ACC112 (cell line): Measurements from ENCODE around the gene PHAX.
"Not testable (repeated sequence)": the region's sequence is repeated elsewhere in the genome, so short reads cannot be mapped to it uniquely, and the experiment has no call there.

Source experiments
- H2AFZ ChIP-seq: fragments of 200-600 bp; sonication (generic); one replicate; pipeline ENCODE4 v1.6.0; 2017; ENCODE audit warnings: antibody characterized with exemption, low read length; ENCODE audit not compliant: unreplicated experiment
- H3K27ac ChIP-seq: fragments of 200-600 bp; sonication (generic); 2 replicates; pipeline ENCODE4 v1.5.1; 2014; ENCODE audit warnings: low read depth, mild to moderate bottlenecking, antibody characterized with exemption, low read length, moderate library complexity
- H3K27me3 ChIP-seq: fragments of 200-600 bp; sonication (generic); 2 replicates; pipeline ENCODE4 v1.6.1; 2014; ENCODE audit warnings: mild to moderate bottlenecking, antibody characterized with exemption, low read length, moderate library complexity, mixed read lengths; ENCODE audit not compliant: insufficient read depth
- H3K36me3 ChIP-seq: fragments of 200-600 bp; sonication (generic); 2 replicates; pipeline ENCODE4 v1.6.1; 2016; ENCODE audit warnings: mild to moderate bottlenecking, antibody characterized with exemption, low read length, moderate library complexity, mixed read lengths; ENCODE audit not compliant: insufficient read depth
- H3K4me1 ChIP-seq: fragments of 200-600 bp; sonication (generic); one replicate; pipeline ENCODE4 v1.6.1; 2016; ENCODE audit warnings: low read length, mixed read lengths; ENCODE audit not compliant: insufficient read depth, unreplicated experiment, control insufficient read depth
- H3K4me3 ChIP-seq: fragments of 200-600 bp; sonication (generic); 2 replicates; pipeline ENCODE4 v1.5.1; 2014; ENCODE audit warnings: mild to moderate bottlenecking, low read depth, low read length
- H3K79me2 ChIP-seq: fragments of 200-600 bp; sonication (generic); one replicate; pipeline ENCODE4 v1.6.0; 2016; ENCODE audit warnings: low read length; ENCODE audit not compliant: control insufficient read depth, unreplicated experiment, insufficient read depth

PHAX gene

DNA sequence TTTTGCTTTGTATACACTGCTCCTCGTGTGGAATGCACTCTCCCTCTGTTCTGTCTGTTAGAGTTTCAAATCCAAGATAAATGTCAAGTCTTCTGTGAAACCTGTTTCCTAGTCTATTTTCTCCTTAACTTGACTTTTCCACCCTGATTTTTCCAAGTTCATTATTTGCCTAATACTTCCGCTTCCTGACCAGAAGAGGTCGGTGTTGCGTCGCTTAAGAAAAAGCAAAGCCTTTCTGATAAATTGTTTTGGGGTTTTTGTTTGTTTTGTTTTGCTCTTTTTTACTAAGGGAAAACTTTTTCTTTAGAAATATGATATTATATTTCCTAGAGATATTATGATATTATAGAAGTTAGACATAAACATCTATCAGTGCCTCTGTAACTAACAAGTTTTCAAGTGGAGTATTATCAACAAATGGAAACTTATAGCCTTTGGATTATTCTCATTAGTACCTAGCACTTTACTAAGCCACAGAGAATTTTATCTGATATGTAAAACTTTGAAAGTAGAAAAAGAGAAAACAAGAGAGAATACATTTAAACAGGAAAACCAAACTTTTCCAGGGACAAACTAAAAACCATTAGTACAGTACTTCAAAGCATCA lies 55.8 kb downstream of the PHAX start:
- Histone ChIP-seq H3K4me3 (no peak overlapping the region), H3K27me3 (no peaks in the 10 kb centered on the region), H3K36me3 (no peaks in the 10 kb centered on the region), H3K79me2 (no peaks in the 10 kb centered on the region), H3K4me1 (no peaks in the 10 kb centered on the region), H2AFZ (no peak overlapping the region), H3K27ac (no peak overlapping the region)

DNA sequence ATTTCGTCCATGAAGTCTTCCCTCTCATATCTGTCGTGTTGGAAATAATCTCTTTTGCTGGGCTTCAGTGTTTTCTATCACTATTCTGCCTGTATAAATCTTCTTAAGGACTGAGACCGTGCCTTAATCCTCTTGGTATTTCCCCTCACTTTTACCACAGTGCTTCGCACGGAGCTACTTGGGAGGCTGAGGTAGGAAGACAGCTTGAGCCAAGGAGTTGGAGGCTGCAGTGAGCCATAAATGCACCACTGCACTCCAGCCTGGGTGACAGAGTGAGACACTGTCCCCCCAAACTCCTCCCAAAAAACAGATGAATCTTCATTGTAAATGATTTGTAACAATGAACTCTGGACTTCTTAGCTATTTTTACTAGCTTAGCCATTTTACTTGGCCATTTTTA lies 57.8 kb downstream of the PHAX start:
- no peak overlapping the region for H3K27ac ChIP-seq
- no peaks in the 10 kb centered on the region for H3K4me1 ChIP-seq
- no peaks in the 10 kb centered on the region for H3K27me3 ChIP-seq
- H3K36me3 ChIP-seq, result no peaks in the 10 kb centered on the region
- H2AFZ ChIP-seq, result no peak overlapping the region
- no peak overlapping the region for H3K4me3 ChIP-seq
- H3K79me2 ChIP-seq, result no peaks in the 10 kb centered on the region

DNA sequence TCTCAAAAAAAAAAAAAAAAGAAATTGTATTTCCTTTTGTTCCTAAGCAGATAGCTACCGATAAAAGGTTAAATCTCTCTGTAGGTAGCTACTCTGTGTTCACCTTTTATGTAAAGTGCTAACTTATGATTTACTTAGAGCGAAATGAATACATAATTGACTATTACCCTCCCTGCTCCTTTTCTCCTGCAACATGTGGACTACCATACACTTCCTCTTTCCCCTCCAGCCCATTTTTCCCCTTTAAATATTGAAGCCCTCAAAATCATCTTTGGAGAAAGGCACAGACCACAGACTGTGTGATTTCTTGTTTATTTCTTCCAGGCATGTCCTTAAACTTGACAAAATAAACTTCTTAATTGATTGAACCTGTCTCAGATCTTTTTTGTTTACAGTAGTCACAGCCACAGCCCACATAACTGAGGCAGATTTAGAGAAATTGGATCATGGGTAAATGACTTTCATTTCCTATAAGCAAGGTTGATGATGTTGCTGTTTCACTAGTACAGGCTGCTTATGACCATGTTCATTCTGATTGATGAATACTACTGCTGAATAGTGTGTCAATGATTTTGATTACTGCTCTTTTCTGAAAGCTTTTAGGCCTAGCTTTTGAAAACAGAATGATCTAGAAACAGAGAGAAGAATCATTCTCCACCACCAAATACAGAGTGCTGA lies 59.2 kb downstream of the PHAX start:
- no peak overlapping the region for H3K4me3 ChIP-seq
- no peaks in the 10 kb centered on the region for H3K79me2 ChIP-seq
- no peaks in the 10 kb centered on the region for H3K36me3 ChIP-seq
- H2AFZ ChIP-seq, result no peak overlapping the region
- no peak overlapping the region for H3K27ac ChIP-seq
- H3K27me3 ChIP-seq, result no peaks in the 10 kb centered on the region
- H3K4me1 ChIP-seq, result no peaks in the 10 kb centered on the region

DNA sequence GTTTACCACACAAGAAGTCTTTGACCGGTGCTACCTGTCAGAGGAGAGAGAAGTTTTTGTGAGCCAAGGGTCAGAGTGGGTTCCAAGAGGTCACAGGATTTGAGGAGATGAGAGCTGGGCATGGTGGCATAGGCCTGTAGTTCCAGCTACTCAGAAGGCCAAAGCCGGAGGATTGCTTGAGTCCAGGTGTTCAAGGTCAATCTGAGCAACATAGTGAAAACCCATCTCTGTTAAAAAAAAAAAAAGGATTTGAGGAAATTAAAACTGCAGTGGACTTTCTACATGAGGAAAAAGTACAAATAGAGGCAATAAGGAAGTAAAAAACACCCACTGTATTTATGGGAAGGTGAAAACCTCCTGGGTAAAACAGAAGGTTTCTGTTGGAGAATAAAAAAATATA lies 63.8 kb downstream of the PHAX start:
- no peak overlapping the region for H3K27ac ChIP-seq
- no peaks in the 10 kb centered on the region for H3K36me3 ChIP-seq
- no peaks in the 10 kb centered on the region for H3K79me2 ChIP-seq
- H3K4me1 ChIP-seq, result no peaks in the 10 kb centered on the region
- H3K27me3 ChIP-seq, result no peaks in the 10 kb centered on the region
- no peak overlapping the region for H3K4me3 ChIP-seq
- no peak overlapping the region for H2AFZ ChIP-seq

DNA sequence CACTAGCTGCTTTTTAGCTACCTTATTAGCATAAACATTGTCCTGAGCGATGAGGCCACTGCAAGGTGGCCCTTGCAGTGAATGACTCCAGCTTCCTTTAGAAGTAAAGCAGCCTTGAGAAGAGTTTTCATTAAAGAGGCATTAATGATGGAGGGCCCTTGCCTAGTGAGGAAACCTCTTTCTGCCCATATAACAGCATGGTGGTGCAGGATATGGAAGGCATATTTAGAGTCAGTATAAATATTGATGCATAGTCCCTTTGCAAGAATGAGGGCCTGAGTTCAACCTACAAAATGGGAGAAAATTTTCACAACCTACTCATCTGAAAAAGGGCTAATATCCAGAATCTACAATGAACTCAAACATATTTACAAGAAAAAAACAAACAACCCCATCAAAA lies 69.4 kb downstream of the PHAX start:
- not testable (repeated sequence) for H3K27me3 ChIP-seq, H3K4me1 ChIP-seq, H3K79me2 ChIP-seq, H3K36me3 ChIP-seq, H3K27ac ChIP-seq, H2AFZ ChIP-seq, H3K4me3 ChIP-seq

DNA sequence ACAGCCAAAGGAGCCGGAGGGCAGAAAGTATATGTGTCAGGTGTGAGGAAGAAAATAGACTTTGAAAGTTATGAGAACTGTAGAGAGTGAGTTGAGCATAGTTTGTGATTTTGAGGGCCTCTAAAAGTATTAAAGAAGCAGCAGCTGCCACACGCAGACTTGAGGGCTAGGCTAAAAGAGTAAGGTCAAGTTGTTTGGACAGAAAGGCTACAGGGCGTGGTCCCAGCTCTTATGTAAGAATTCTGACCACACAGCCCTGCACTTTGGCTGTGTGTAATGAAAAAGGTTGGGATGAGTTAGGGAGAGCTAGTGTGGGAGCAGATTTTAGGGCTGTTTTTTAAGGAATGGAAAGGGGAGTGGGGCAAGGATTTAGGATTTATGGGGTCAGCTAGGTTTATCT lies 70.9 kb downstream of the PHAX start:
- not testable (repeated sequence) for H3K4me3 ChIP-seq, H3K4me1 ChIP-seq, H2AFZ ChIP-seq, H3K36me3 ChIP-seq, H3K27ac ChIP-seq, H3K27me3 ChIP-seq, H3K79me2 ChIP-seq

DNA sequence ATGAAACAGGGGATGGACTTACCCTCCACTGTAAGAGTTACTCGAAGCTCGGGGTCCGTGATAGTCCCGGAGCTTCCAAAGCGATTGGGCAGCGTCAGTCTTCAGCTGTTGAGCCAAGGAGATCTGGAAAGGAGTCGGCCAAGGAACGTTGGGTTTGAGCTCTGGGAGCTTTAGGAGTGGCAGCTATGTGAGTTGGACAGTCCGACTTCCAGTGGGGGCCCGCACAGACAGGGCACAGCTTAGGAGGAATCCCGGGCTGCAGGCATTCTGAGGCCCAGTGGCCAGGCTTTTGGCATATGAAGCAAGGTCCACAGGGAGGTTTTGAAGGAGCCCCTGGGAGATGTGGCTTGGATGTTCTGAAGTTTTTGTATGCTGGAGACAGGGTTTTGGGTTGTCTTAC lies 72.7 kb downstream of the PHAX start:
- Histone ChIP-seq H3K4me1 (no peaks in the 10 kb centered on the region), H3K27ac (no peak overlapping the region), H3K4me3 (no peak overlapping the region), H3K79me2 (no peaks in the 10 kb centered on the region), H3K36me3 (no peaks in the 10 kb centered on the region), H2AFZ (no peak overlapping the region), H3K27me3 (no peaks in the 10 kb centered on the region)

DNA sequence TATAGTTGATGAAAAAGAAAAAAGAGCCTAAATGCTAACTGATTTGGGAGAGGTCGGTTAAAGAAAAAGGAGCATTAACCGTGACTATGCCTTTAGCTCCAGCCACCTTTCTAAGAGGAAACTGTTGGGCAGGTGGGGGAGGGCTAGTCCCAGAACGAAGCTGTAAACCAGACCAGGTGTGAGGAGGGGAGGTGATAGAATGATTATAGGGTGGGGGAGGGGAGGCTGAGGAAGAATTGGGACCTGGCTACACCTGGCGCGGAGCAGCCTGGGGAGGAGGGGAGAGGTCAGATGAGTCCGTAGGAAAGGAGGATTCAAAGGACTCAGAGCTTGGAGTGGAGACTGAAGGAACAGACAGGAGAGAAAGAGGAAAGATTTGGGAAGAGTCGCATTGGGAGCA lies 73.4 kb downstream of the PHAX start:
- H3K27ac ChIP-seq, result no peak overlapping the region
- H3K4me1 ChIP-seq, result no peaks in the 10 kb centered on the region
- H3K79me2 ChIP-seq, result no peaks in the 10 kb centered on the region
- H3K27me3 ChIP-seq, result no peaks in the 10 kb centered on the region
- no peak overlapping the region for H2AFZ ChIP-seq
- no peaks in the 10 kb centered on the region for H3K36me3 ChIP-seq
- no peak overlapping the region for H3K4me3 ChIP-seq

DNA sequence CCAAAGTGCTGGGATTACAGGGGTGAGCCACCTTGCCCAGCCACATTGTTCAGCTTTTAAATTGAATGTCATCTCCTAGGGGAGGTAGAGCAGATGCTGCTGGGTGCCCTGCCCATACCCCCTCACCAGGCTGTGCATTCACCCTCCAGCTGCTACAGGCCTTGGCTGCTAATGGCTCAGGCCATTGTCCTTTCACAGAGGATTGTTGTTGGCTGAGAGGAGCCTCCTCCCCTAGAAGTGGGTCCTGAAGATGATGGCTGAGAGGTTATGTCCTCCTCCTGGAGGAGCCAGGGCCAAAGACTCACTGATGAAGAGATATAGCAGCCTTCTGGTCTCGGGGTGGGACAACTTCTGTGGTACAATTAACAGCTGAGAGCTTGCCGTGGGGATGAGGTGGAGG lies 74.6 kb downstream of the PHAX start:
- Histone ChIP-seq H3K27ac (no peak overlapping the region), H3K27me3 (no peaks in the 10 kb centered on the region), H3K36me3 (no peaks in the 10 kb centered on the region), H3K4me3 (no peak overlapping the region), H3K79me2 (no peaks in the 10 kb centered on the region), H3K4me1 (no peaks in the 10 kb centered on the region), H2AFZ (no peak overlapping the region)

DNA sequence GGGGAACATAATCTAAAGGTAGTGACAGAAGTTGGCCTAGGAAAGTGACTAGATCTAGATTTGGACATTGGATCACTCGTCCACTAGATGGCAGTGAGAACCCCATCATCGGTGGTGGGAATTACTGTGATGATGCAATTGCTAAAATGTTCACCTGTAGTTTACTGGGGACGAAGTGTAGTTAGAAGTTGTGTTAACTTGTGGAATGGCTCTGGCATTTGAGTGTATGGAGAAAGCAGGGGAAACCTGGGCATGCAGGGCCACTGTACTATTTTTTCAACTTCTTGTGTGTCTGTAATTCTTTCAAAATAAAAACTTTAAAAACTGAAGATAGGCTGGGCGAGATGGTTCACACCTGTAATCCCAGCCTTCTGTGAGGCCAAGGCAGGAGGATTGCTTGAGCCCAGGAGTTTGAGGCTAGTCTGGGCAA lies 75.5 kb downstream of the PHAX start:
- H3K4me1 ChIP-seq, result no peaks in the 10 kb centered on the region
- no peak overlapping the region for H3K27ac ChIP-seq
- no peak overlapping the region for H2AFZ ChIP-seq
- H3K79me2 ChIP-seq, result no peaks in the 10 kb centered on the region
- no peak overlapping the region for H3K4me3 ChIP-seq
- no peaks in the 10 kb centered on the region for H3K36me3 ChIP-seq
- no peaks in the 10 kb centered on the region for H3K27me3 ChIP-seq
